Natural killer cell treated with Interleukin-12 subunit alpha and Interleukin-12 subunit beta and Interleukin-15 and Interleukin-18, amount 100 ng/mL, for 72 hours (primary cell): ENCODE data around the gene PADI3. TPM values are rescaled to one million over a fixed set of nuclear protein-coding genes. Genes with fewer than 3 reads are reported as not detected.
A peak's percentile ranks its signal among the peaks of the same experiment; 100 is the strongest.

ENCODE experiments used
- ATAC-seq, 2 donors: fragments of 150-1000 bp; cut with Tn5 transposase in 1 of 2; sonication (Bioruptor Pico), chemical (Tn5 transposase) in 1 of 2; 2 replicates each; pipeline ENCODE4 v1.10.0; 2021
- DNase-seq: peaks from one replicate; pipeline ENCODE4 v3.0.0; 2022; ENCODE audit warnings: low spot score
- H3K27ac Mint-ChIP-seq, 2 donors: 1 replicate in 1 of 2; 2 replicates in 1 of 2; pipeline ENCODE4 v1.8.0; 2022; ENCODE audit warnings: mixed read lengths in 2 of 2, mild to moderate bottlenecking in 1 of 2, moderate library complexity in 1 of 2
- H3K27me3 Mint-ChIP-seq, 2 donors: 1 replicate in 1 of 2; 2 replicates in 1 of 2; pipeline ENCODE4 v1.8.0; 2022; ENCODE audit warnings: mixed read lengths in 2 of 2
- H3K36me3 Mint-ChIP-seq: one replicate; pipeline ENCODE4 v1.8.0; 2022; ENCODE audit warnings: mixed read lengths
- H3K4me1 Mint-ChIP-seq, 2 donors: 1 replicate in 1 of 2; 2 replicates in 1 of 2; pipeline ENCODE4 v1.8.0; 2022; ENCODE audit warnings: low read depth in 2 of 2, mixed read lengths in 2 of 2, mild to moderate bottlenecking in 1 of 2
- H3K4me3 Mint-ChIP-seq: one replicate; pipeline ENCODE4 v1.8.0; 2022; ENCODE audit warnings: mixed read lengths
- H3K9me3 Mint-ChIP-seq: 2 replicates; pipeline ENCODE4 v1.8.0; 2022; ENCODE audit warnings: mixed read lengths
- total RNA-seq, 2 donors: library from RNA; stranded (reverse); gene quantifications; one replicate each; pipeline ENCODE4 v1.2.3, GENCODE V29; 2022

The PADI3 gene, protein sequence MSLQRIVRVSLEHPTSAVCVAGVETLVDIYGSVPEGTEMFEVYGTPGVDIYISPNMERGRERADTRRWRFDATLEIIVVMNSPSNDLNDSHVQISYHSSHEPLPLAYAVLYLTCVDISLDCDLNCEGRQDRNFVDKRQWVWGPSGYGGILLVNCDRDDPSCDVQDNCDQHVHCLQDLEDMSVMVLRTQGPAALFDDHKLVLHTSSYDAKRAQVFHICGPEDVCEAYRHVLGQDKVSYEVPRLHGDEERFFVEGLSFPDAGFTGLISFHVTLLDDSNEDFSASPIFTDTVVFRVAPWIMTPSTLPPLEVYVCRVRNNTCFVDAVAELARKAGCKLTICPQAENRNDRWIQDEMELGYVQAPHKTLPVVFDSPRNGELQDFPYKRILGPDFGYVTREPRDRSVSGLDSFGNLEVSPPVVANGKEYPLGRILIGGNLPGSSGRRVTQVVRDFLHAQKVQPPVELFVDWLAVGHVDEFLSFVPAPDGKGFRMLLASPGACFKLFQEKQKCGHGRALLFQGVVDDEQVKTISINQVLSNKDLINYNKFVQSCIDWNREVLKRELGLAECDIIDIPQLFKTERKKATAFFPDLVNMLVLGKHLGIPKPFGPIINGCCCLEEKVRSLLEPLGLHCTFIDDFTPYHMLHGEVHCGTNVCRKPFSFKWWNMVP
- total RNA-seq, result not detected

- Mint-ChIP-seq H3K9me3 (no peaks in the 10 kb centered on the region), H3K4me1 (no peaks in the 10 kb centered on the region), H3K4me3 (no peak within 1 kb of the TSS), H3K27ac (no peak within 1 kb of the TSS), H3K36me3 (no peaks in the 10 kb centered on the region), H3K27me3 (peaks cover 0 to 7% of the 10 kb centered on the region in 2 donors)
- ATAC-seq (no peak), DNase-seq (no peak)
Observed at GRCh38 chr1:17248781-17249180, at the start of gene PADI3. TSS of gene PADI3 (plus strand) at chr1:17249098. CDS start at chr1:17249138, 40 bp downstream.

DNA sequence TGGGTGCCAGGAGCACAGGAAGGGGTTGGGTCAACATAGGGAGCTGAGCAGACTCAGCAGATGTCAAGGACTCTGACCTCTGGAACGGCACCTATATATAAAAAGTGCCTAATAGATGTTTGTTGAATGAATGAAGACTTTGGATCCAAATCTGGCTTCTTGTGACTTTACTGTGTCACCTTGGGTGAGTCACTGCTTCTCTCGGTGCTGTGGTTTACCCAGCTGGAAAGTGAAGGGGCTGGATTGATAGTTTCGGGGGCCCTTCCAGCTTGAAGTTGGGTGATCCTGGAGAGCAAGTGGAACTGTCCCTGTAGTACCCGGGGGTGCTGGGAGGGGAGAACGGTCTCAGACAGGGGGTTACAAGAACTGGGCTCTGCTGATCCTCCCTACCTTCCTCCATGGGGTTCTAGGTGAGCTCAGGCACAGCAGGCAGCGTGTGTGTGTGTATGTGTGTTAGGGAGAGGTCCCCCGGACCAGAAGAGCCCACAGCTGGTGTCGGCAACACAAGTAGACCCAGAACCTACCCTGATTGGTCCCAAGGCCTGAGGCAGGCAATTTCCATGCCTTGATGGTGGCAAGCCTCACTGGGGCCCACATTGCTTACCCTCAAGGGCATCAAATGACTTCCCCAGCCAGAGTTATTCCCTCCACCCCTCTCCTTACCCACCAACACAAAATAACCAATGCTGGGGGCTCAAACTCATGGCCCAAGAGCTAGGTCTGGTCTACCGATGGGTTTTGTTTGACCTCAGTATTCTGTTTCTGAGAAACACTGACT is 49.4 kb upstream of the PADI3 start:
- Mint-ChIP-seq H3K9me3 (no peaks in the 10 kb centered on the region), H3K4me1 (peaks cover 3 to 8% of the 10 kb centered on the region in 2 donors), H3K36me3 (no peaks in the 10 kb centered on the region), H3K27me3 (peaks cover 19 to 20% of the 10 kb centered on the region in 2 donors), H3K4me3 (no peak overlapping the region), H3K27ac (no peak overlapping the region)
- DNase-seq, result no peak
- no peak for ATAC-seq

- no peaks in the 10 kb centered on the region for H3K36me3 Mint-ChIP-seq
- DNase-seq (no peak), ATAC-seq (no peak)
- H3K4me1 Mint-ChIP-seq, result peaks cover 3 to 8% of the 10 kb centered on the region in 2 donors
- no peak overlapping the region for H3K27ac Mint-ChIP-seq
- no peak overlapping the region for H3K4me3 Mint-ChIP-seq
- peaks cover 20 to 22% of the 10 kb centered on the region in 2 donors for H3K27me3 Mint-ChIP-seq
- H3K9me3 Mint-ChIP-seq, result no peaks in the 10 kb centered on the region
Observed at GRCh38 chr1:17200246-17200645, 48.7 kb upstream of the PADI3 start.

- DNase-seq, result no peak
- ATAC-seq, result no peak
- Mint-ChIP-seq H3K4me1 (peaks cover 3 to 8% of the 10 kb centered on the region in 2 donors), H3K27ac (no peak overlapping the region), H3K36me3 (no peaks in the 10 kb centered on the region), H3K27me3 (peaks cover 22 to 25% of the 10 kb centered on the region in 2 donors), H3K4me3 (no peak overlapping the region), H3K9me3 (no peaks in the 10 kb centered on the region)
Observed at GRCh38 chr1:17200756-17201155, 48.1 kb upstream of the PADI3 start.

DNA sequence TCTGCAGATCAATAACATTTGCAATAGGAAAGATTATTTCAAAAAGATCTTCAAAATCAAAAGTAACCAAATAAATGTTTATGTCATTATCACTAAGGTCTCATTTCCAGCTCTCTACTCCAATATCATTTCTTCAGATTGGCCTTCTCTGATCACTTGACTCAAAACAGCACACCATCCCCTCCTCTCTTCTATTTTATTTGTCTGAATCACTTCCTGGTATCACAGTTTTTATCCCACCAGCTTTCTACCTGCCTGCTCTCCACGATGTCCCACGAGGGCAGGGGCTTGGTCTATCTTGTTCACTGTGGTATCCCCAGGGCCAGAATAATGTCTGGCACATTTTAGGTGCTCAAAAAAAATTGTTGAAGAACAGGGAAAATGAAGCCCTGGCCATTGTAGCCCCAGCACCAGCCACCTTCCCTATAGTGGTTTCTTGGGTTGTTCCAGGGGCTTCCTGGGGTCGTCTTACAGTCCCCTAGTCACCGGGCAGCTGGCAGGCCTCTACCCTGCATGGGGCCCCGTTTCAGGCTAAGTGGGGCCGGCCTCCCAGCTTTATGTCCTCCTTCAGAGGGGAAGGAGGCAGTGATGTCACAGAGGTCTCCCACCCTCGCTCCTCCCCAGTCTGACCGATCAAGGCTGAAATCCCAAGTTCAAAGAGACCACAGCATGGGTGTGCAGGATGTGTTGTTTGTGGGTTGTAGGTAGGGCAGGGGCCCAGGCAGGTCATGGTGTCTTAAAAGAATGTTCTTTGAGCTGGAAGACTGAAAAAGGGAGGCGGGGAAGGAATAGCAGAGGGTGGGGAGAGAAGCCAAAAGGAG is 47.5 kb upstream of the PADI3 start:
- ATAC-seq (no peak), DNase-seq (peak; percentile 35)
- H3K4me1 Mint-ChIP-seq, result peaks cover 3 to 8% of the 10 kb centered on the region in 2 donors
- peaks cover 22 to 28% of the 10 kb centered on the region in 2 donors for H3K27me3 Mint-ChIP-seq
- no peaks in the 10 kb centered on the region for H3K9me3 Mint-ChIP-seq
- no peak overlapping the region for H3K27ac Mint-ChIP-seq
- no peak overlapping the region for H3K4me3 Mint-ChIP-seq
- H3K36me3 Mint-ChIP-seq, result no peaks in the 10 kb centered on the region

DNA sequence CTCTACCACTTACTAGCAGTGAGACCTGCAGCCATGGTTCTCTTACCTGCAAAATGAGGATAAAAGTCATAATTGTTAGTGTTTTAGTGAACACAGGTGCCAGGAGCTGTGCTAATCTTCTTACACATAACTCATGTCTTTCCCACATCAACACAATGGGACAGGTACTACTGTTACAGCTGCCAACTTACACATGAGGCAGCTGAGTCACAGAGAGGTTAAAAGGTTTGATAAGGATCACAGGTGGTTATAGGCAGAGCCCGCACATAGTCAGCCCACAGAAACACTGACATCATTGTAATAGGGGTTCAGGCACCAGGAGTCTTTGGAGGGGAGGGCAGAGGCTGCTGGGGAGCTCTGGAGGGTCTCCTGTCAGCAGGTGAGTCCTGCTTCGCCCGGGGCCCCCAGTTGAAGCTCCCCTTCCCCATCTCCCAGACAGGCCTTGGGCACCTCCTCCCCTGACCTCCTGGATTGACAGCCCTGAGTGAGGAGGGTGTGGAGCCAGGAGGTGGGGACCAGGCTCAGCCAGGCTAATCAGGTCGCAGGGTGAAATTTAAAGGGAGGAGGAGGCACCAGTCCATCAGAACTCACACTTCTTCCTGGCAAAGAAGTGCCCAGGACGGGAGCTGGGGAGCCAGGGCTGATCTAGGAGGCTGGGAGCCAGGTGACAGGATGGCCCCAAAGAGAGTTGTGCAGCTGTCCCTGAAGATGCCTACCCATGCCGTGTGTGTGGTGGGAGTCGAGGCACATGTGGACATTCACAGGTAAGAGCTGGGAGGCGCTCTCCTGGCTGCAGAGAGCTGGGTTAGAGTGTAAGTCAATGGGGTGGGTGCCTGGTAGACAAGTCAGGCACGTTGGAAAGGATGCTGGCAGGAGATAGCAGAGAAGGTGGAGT is 44.1 kb upstream of the PADI3 start, which contains the start of gene PADI1:
Gene PADI1 (plus strand): TSS at position 583 of the 895 bp plus-strand sequence. CDS start 90 bp downstream, at position 673.
- H3K4me1 Mint-ChIP-seq, result peaks cover 9 to 18% of the 10 kb centered on the region in 2 donors

DNA sequence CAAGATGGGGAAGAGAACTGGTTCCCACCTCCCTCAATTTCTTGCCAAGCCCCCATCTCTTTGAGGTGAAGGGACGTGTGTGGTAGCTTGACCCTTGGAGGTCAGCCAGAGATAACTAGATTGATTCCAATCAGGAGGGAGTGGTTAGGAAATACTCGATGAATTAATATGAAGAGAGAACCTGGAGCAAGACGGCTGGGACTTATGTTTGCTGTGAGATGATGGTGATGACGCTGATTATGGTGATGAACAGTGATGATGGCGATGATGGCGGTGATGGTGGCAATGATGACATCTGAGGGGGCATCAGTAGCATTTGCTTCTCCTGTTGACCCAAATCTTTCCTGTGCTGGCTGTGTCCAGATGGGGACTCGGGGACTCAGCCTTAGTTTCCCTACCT is 43.2 kb upstream of the PADI3 start:
- H3K27ac Mint-ChIP-seq, result no peak overlapping the region
- no peaks in the 10 kb centered on the region for H3K9me3 Mint-ChIP-seq
- peaks cover 9 to 18% of the 10 kb centered on the region in 2 donors for H3K4me1 Mint-ChIP-seq
- H3K27me3 Mint-ChIP-seq, result peaks cover 19 to 28% of the 10 kb centered on the region in 2 donors
- ATAC-seq (no peak), DNase-seq (peak; percentile 0)
- H3K36me3 Mint-ChIP-seq, result no peaks in the 10 kb centered on the region
- no peak overlapping the region for H3K4me3 Mint-ChIP-seq

More for the DNA sequence above, 44.1 kb upstream of the PADI3 start, which contains the start of gene PADI1:
- ATAC-seq (no peak), DNase-seq (peak; percentile 54)
- Mint-ChIP-seq H3K4me3 (no peak within 1 kb of the TSS), H3K36me3 (no peaks in the 10 kb centered on the region), H3K27me3 (peaks cover 22 to 28% of the 10 kb centered on the region in 2 donors), H3K9me3 (no peaks in the 10 kb centered on the region), H3K27ac (no peak within 1 kb of the TSS)

DNA sequence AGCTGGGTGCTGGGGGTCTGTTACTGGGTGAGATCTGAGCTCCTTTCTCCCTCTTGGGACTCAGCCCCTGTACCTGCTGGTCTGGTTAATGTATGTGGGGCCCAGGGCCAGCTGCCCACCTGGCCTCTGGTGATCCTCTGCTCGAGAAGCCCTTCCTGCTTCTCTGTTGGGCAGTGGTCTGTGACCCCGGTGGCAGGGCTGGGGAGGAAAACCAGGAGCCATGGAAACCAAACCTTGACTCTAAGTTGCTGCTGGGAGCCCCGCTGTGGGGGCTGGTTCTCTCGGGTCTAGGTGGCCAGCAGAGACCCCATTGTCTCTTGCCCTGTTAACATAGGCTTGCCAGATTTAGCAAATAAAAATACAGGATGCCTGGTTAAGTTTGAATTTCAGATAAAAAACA is 42.7 kb upstream of the PADI3 start:
- H3K27ac Mint-ChIP-seq, result no peak overlapping the region
- no peaks in the 10 kb centered on the region for H3K9me3 Mint-ChIP-seq
- peaks cover 9 to 16% of the 10 kb centered on the region in 2 donors for H3K4me1 Mint-ChIP-seq
- H3K27me3 Mint-ChIP-seq, result peaks cover 17 to 28% of the 10 kb centered on the region in 2 donors
- no peak overlapping the region for H3K4me3 Mint-ChIP-seq
- ATAC-seq, result no peak
- no peaks in the 10 kb centered on the region for H3K36me3 Mint-ChIP-seq
- DNase-seq, result peak; percentile 45

DNA sequence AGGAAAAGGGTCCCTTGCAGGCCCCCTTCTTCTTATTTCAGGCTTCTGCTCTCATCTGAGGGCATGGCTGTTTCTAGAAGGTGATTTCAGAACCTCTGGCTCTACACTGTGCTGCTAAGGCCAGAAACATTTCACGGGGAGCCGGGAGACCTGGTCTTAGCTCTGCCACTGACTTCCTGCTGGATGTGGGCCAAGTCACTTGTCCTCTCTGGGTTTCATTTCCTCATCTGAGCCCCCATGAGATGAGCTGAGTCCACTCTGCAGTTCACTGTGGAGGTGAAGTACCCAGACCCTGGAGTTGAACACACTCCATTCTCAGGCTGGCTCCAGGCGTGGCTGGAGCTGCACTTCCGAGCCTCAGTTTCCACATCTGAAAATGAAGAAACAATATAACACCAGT is 41.9 kb upstream of the PADI3 start:
- no peak overlapping the region for H3K27ac Mint-ChIP-seq
- no peak overlapping the region for H3K4me3 Mint-ChIP-seq
- H3K9me3 Mint-ChIP-seq, result no peaks in the 10 kb centered on the region
- peaks cover 7 to 10% of the 10 kb centered on the region in 2 donors for H3K4me1 Mint-ChIP-seq
- DNase-seq (peak; percentile 0), ATAC-seq (no peak)
- peaks cover 11 to 28% of the 10 kb centered on the region in 2 donors for H3K27me3 Mint-ChIP-seq
- H3K36me3 Mint-ChIP-seq, result no peaks in the 10 kb centered on the region

- no peak overlapping the region for H3K4me3 Mint-ChIP-seq
- peaks cover 12 to 14% of the 10 kb centered on the region in 2 donors for H3K4me1 Mint-ChIP-seq
- H3K27me3 Mint-ChIP-seq, result peaks cover 11 to 28% of the 10 kb centered on the region in 2 donors
- DNase-seq, result no peak
- H3K9me3 Mint-ChIP-seq, result no peaks in the 10 kb centered on the region
- H3K36me3 Mint-ChIP-seq, result no peaks in the 10 kb centered on the region
- peak overlapping the region in 1 of 2 donors; percentile 57 for H3K27ac Mint-ChIP-seq
- ATAC-seq, result no peak
Observed at GRCh38 chr1:17207540-17207939, 41.4 kb upstream of the PADI3 start.

DNA sequence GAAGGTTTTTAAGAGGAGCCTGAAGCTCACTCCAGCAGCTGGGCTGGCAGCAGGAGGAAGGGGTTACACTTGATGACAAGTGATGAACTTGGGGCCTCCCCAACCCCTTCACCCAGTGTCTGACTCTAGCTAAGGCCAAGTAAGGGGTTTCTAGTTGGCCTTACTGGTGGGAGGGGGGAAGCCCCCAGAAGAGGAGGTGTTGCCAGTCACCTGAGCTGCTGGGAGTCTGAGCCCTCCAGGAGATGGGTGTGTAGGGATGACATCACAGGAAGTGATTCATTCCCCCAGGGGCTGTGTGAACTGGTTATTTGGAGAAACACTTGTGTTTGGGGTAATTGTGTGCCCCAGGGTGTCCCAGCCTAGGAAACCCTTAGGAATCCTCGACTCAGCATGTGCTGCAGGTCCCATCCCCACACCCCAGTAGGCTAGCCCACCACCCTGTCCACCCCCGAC is 40.9 kb upstream of the PADI3 start:
- Mint-ChIP-seq H3K9me3 (no peaks in the 10 kb centered on the region), H3K4me1 (peaks cover 16 to 19% of the 10 kb centered on the region in 2 donors), H3K27ac (peak overlapping the region in 1 of 2 donors; percentile 57), H3K36me3 (no peaks in the 10 kb centered on the region), H3K4me3 (no peak overlapping the region), H3K27me3 (peaks cover 14 to 28% of the 10 kb centered on the region in 2 donors)
- DNase-seq (no peak), ATAC-seq (peak; percentile 71 to 76)

DNA sequence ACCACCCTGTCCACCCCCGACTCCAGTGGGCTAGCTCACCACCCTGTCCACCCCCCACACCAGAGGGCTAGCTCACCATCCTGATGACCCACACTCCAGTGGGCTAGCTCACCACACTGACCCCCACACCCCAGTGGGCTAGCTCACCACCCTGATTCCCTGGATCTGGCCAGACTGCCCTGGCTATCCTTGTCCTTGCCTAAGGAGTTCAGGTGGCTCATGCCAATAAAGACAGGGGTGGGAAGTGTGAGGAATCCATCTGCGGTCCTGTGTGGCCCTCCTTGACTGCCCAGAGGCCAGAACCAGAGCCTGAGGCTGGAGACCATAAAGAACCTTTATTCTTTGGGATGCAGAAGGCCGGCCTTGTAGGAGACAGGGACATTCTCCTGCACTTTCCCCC is 40.4 kb upstream of the PADI3 start:
- no peak for DNase-seq
- no peak overlapping the region for H3K4me3 Mint-ChIP-seq
- H3K9me3 Mint-ChIP-seq, result no peaks in the 10 kb centered on the region
- no peaks in the 10 kb centered on the region for H3K36me3 Mint-ChIP-seq
- peaks cover 17 to 28% of the 10 kb centered on the region in 2 donors for H3K27me3 Mint-ChIP-seq
- no peak overlapping the region for H3K27ac Mint-ChIP-seq
- H3K4me1 Mint-ChIP-seq, result peaks cover 22 to 24% of the 10 kb centered on the region in 2 donors
- ATAC-seq, result no peak
